Esophagus muscularis mucosa (tissue), 4 donors: ENCODE measurements around the gene FABP3. TPM values are rescaled to one million over a fixed set of nuclear protein-coding genes. Genes with fewer than 3 reads are reported as not detected.
A peak's percentile ranks its signal among the peaks of the same experiment; 100 is the strongest.

ENCODE experiments used
- DNase-seq: peaks from one replicate; pipeline ENCODE4 v3.0.0-alpha.2; 2017; ENCODE audit errors: extremely low spot score
- H3K27ac ChIP-seq, 4 donors: fragments of 200-600 bp; sonication (generic); replicated peaks in 1 of 4; 1 replicate in 3 of 4; 2 replicates in 1 of 4; pipeline ENCODE4 v1.5.1; 2016 to 2019; ENCODE audit warnings: mild to moderate bottlenecking in 1 of 4
- H3K27me3 ChIP-seq, 4 donors: fragments of 200-600 bp; sonication (generic); one replicate each; pipeline versions ENCODE4 v1.5.1 to v1.6.0; 2016 to 2019
- H3K36me3 ChIP-seq, 4 donors: fragments of 200-600 bp; sonication (generic); one replicate each; pipeline ENCODE4 v1.5.1; 2016 to 2019
- H3K4me1 ChIP-seq, 4 donors: fragments of 200-600 bp; sonication (generic); one replicate each; pipeline ENCODE4 v1.5.1; 2016 to 2019
- H3K4me3 ChIP-seq, 4 donors: fragments of 200-600 bp; sonication (generic); 1 replicate in 2 of 4; 2 replicates in 2 of 4; pipeline ENCODE4 v1.5.1; 2016 to 2019; ENCODE audit warnings: mild to moderate bottlenecking in 4 of 4, moderate library complexity in 1 of 4
- H3K9me3 ChIP-seq, 4 donors: fragments of 200-600 bp; sonication (generic); 1 replicate in 3 of 4; 2 replicates in 1 of 4; pipeline ENCODE4 v1.5.1; 2016 to 2019
- EP300 ChIP-seq: sonication (generic); formaldehyde crosslinking; IDR thresholded peaks from one replicate; pipeline ENCODE4 v1.6.1; 2017; ENCODE audit warnings: antibody characterized with exemption
- POLR2A ChIP-seq: fragments of 450-650 bp; IDR thresholded peaks from one replicate; pipeline ENCODE4 v1.6.1; 2017; ENCODE audit warnings: antibody characterized with exemption, moderate library complexity, mild to moderate bottlenecking, low read depth
- POLR2AphosphoS5 ChIP-seq, 2 donors: sonication (generic); formaldehyde crosslinking; IDR thresholded peaks; one replicate each; pipeline ENCODE4 v1.6.1; 2017; ENCODE audit warnings: antibody characterized with exemption in 2 of 2
- WGBS: methylation state at CpG from one replicate; pipeline ENCODE4 v1.1.5; 2018; 5-methylcytosine and 5-hydroxymethylcytosine counted together
- intact Hi-C: fragments of 100-400 bp; cut with DNase I; formaldehyde crosslinking; loops from one replicate; pipeline ENCODE4 v1.15.1; 2023
- total RNA-seq, 4 donors: library from RNA; depleted of rRNA; stranded (reverse); fragments of >200 nt; gene quantifications; one replicate each; pipeline versions ENCODE4 v1.1.0 to v1.2.1, GENCODE V29; 2016
- TF ChIP-seq, protein P1 (sequence below), 3 experiments: fragments of 200-600 bp in 2 of 3; fragments of 450-650 bp in 1 of 3; sonication (generic) in 2 of 3; IDR thresholded peaks; one replicate each; pipeline ENCODE4 v1.5.1; 2017 to 2019; ENCODE audit warnings: antibody characterized with exemption in 3 of 3, mild to moderate bottlenecking in 2 of 3, moderate library complexity in 1 of 3

The FABP3 gene
- 10 to 100 TPM; 14.6 to 38.6 (median 29.8) TPM for total RNA-seq

DNA sequence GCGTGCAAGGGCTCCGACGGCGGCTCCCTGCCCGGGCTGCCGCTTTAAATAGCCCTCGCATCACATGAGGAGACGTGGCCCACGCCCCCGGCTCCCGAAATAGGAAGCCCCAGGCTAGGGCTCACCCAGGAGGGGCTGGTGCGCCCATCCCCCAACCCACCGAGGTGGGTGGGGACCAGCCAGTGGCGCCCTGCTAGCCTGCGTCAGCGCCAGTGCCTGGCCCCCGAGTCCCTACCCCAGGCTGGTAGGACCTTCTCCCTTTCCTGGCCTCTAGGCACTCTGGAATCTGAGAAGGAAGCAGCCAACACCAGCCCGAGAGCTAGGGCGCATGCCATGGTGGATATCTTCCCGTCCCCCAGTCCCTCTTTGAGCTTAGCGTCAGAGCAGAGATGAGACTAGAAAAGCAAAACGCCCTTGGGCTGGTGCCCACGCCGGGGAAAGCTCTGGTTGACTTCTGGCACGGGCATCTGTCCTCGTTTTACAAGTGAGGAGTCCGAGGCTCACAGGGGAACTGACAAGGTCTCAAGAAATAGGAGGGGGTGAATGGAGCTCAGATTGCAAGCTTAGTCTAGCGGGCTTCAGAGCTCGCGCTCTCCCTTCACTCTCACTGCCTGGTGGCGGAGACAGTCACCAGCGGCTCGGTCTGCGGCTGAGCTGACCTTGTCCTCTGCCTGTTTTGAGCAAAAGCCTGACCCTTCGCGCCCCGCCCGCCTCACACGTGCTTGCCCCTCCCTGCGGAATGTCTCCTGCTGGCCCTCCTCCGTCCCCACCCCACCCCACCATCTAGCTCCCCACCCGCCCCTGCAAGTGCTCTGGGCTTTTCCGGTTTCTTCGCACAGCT, at the start of gene FABP3:
Gene FABP3 (minus strand): TSS at position 21 of the 841 bp plus-strand sequence. CDS start 62 bp downstream, outside the sequence.
- Histone ChIP-seq H3K36me3 (peaks cover 0 to 33% (median 0%) of the 10 kb centered on the region in 4 donors), H3K9me3 (no peaks in the 10 kb centered on the region), H3K4me1 (peaks cover 26 to 70% (median 66%) of the 10 kb centered on the region in 4 donors), H3K27ac (peak within 1 kb of the TSS; percentile 85 to 90 (median 90)), H3K27me3 (peaks cover 0 to 5% (median 0%) of the 10 kb centered on the region in 4 donors), H3K4me3 (peak within 1 kb of the TSS; percentile 57 to 64 (median 58))
- WGBS, result 5% methylated on average over 34 of the region's 44 CpGs
- DNase-seq, result peak; percentile 94
- intact Hi-C loops, result no loop called here
- TF ChIP-seq POLR2AphosphoS5 (IDR thresholded peaks at IDR 0.05) (peak; percentile 78 to 81), EP300 (no peak), POLR2A (no peak)

DNA sequence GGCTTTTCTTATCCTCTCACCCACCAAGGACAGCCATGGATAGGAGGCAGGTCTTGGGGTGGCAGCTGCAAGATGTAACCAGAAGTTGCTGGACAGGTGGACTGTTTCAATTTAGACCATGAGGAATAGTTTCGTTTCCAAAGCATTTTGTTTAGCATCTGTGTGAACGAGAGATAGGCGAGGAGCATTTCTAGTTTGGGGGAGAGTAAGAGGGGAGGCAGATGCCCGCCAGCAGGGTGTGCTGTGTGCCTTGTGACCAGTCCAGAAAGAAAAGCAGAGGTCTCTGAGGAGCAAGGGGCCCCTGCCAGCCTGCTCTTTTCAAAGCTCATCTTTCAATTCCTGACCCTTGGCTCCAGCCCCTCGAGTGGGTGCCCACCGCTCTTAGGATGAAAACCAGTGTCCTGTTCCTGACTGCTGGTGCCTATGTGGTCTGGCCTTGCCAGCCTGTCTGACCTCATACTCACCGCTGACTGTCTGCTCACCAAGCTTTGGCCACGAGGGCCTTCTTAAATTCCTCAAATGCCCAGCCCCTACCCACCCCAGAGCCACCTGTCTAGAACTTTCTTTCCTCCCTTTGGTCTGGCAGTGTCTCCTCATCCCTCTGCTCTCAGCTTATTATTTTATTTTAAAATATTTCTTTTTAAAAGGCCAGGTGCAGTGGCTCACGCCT, 48.6 kb upstream of the FABP3 start:
- H3K4me3 ChIP-seq, result no peak overlapping the region
- H3K4me1 ChIP-seq, result peaks cover 0 to 5% (median 0%) of the 10 kb centered on the region in 4 donors
- WGBS, result 47% methylated on average over 9 of the region's 9 CpGs
- H3K27ac ChIP-seq, result no peak overlapping the region
- H3K36me3 ChIP-seq, result no peaks in the 10 kb centered on the region
- intact Hi-C loops, result loop anchor here (2.0 to 10.0 kb wide), 4 partner anchors 27 to 259 kb away; no protein-coding TSS in a partner anchor
- TF ChIP-seq POLR2A (no peak), EP300 (no peak), POLR2AphosphoS5 (IDR thresholded peaks at IDR 0.05) (no peak)
- TF ChIP-seq, protein P1, sequence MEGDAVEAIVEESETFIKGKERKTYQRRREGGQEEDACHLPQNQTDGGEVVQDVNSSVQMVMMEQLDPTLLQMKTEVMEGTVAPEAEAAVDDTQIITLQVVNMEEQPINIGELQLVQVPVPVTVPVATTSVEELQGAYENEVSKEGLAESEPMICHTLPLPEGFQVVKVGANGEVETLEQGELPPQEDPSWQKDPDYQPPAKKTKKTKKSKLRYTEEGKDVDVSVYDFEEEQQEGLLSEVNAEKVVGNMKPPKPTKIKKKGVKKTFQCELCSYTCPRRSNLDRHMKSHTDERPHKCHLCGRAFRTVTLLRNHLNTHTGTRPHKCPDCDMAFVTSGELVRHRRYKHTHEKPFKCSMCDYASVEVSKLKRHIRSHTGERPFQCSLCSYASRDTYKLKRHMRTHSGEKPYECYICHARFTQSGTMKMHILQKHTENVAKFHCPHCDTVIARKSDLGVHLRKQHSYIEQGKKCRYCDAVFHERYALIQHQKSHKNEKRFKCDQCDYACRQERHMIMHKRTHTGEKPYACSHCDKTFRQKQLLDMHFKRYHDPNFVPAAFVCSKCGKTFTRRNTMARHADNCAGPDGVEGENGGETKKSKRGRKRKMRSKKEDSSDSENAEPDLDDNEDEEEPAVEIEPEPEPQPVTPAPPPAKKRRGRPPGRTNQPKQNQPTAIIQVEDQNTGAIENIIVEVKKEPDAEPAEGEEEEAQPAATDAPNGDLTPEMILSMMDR (IDR thresholded peaks at IDR 0.05), result peak in 2 of 3 experiments; percentile 11 to 31
- DNase-seq, result no peak
- H3K27me3 ChIP-seq, result no peaks in the 10 kb centered on the region
- no peaks in the 10 kb centered on the region for H3K9me3 ChIP-seq

DNA sequence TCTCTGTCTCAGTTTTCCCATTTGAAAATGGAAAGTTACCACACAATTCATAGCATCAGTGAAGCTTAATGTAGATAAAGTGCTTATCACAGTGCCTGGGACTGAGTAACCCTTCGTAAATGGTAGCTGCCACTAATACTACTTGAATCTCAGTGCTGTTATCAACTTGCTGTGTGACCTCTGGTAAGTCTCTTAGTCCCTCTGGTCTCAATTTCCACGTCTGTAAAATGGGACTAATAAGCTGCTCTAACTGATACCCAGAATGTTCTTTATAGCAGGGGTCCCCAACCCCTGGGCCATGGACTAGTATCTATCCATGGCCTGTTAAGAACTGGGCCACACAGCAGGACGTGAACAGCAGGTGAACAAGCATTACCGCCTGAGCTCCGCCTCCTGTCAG, 47.8 kb upstream of the FABP3 start:
- Histone ChIP-seq H3K27ac (no peak overlapping the region), H3K4me1 (peaks cover 0 to 5% (median 0%) of the 10 kb centered on the region in 4 donors), H3K36me3 (no peaks in the 10 kb centered on the region), H3K4me3 (no peak overlapping the region), H3K9me3 (no peaks in the 10 kb centered on the region), H3K27me3 (no peaks in the 10 kb centered on the region)
- no peak for TF ChIP-seq POLR2AphosphoS5 (IDR thresholded peaks at IDR 0.05)
- no peak for DNase-seq
- intact Hi-C loops, result loop anchor here (5.0 to 10.0 kb wide), 2 partner anchors 124 to 258 kb away; no protein-coding TSS in a partner anchor
- 82% methylated on average over 5 of the region's 5 CpGs for WGBS

DNA sequence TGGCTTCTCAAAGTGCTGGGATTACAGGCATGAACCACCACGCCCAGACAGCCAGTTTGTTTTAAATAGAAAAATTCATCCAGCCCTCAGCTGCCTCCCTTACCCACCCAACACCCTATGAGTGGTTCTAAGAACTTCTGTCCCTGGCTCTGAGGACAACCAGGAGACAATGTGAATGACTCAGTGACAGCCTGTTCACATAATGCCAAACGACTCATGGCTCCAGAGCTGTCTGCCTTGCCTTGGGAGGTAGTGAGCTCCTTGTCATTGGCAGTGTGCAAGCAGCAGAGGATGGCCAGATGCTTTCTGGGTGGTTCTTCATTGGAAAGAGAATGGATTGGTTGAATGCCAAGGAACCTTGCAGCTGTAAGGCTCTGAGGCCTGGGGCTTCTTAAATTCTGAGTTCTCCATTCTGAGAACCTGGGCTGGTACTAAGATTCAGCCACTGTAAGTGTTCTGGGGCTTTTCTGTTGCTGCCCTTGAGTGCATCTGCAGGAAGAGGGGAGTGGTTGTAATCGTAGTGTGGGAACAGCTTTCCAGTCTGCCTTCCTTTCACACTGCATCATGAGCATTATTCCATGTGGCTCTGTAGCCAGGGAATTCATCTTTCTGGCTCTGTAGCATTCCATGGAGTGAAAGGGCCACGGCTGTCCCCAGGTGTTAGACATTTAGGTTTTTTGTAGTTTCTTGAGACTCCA, 45.9 kb upstream of the FABP3 start:
- no peaks in the 10 kb centered on the region for H3K36me3 ChIP-seq
- no peak for TF ChIP-seq EP300
- no peak for TF ChIP-seq POLR2AphosphoS5 (IDR thresholded peaks at IDR 0.05)
- TF ChIP-seq, protein P1 (IDR thresholded peaks at IDR 0.05), result no peak
- no peak for TF ChIP-seq POLR2A
- H3K4me1 ChIP-seq, result peaks cover 3 to 12% (median 4%) of the 10 kb centered on the region in 4 donors
- H3K27ac ChIP-seq, result no peak overlapping the region
- H3K27me3 ChIP-seq, result peaks cover 0 to 3% (median 0%) of the 10 kb centered on the region in 4 donors
- no peak for DNase-seq
- intact Hi-C loops, result no loop called here
- no peaks in the 10 kb centered on the region for H3K9me3 ChIP-seq
- WGBS, result 83% methylated on average over 4 of the region's 4 CpGs
- no peak overlapping the region for H3K4me3 ChIP-seq

DNA sequence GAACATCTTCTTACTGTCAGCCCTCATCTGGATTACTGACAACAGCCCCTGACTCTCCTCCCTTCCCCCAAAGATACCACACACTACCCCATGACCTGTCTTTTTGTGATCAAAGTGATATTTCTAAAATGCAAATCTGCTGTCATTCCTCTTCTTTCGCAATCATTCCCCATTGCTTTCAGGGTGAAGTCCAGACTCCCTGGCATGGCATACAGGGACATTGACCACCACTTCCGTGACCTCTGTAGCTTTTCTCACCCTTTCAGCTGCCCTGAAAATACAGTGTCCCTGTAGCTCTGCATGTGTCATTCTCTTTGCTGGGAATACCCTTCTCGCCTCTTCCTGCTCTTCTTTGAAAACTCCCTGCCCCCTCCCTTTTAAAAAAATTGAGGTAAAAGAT, 44.3 kb upstream of the FABP3 start:
- Histone ChIP-seq H3K36me3 (no peaks in the 10 kb centered on the region), H3K9me3 (no peaks in the 10 kb centered on the region), H3K27ac (no peak overlapping the region), H3K27me3 (peaks cover 0 to 9% (median 3%) of the 10 kb centered on the region in 4 donors), H3K4me3 (no peak overlapping the region), H3K4me1 (peaks cover 11 to 21% (median 19%) of the 10 kb centered on the region in 4 donors)
- intact Hi-C loops, result no loop called here
- TF ChIP-seq POLR2A, result no peak
- TF ChIP-seq, protein P1 (IDR thresholded peaks at IDR 0.05), result no peak
- TF ChIP-seq EP300, result no peak
- TF ChIP-seq POLR2AphosphoS5 (IDR thresholded peaks at IDR 0.05), result no peak
- 88% methylated on average over 3 of the region's 3 CpGs for whole genome bisulfite sequencing
- no peak for DNase-seq
